Loucy (cell line): ENCODE results near the gene N4BP2L2.

Experiments used
- H2AFZ ChIP-seq: fragments of 200-600 bp; sonication (generic); 2 replicates; pipeline ENCODE4 v1.6.0; 2016; ENCODE audit warnings: antibody characterized with exemption, mild to moderate bottlenecking, low read length, moderate library complexity
- H3F3A ChIP-seq: fragments of 200-600 bp; 2 replicates; pipeline ENCODE4 v1.6.0; 2016; ENCODE audit warnings: antibody characterized with exemption, low read depth, mild to moderate bottlenecking
- H3K27me3 ChIP-seq: fragments of 200-600 bp; sonication (generic); 2 replicates; pipeline ENCODE4 v1.6.1; 2014; ENCODE audit warnings: low read length, mild to moderate bottlenecking; ENCODE audit not compliant: insufficient read depth, poor library complexity, severe bottlenecking
- H3K36me3 ChIP-seq: fragments of 200-600 bp; sonication (generic); 2 replicates; pipeline ENCODE4 v1.6.1; 2016; ENCODE audit warnings: low read length; ENCODE audit not compliant: insufficient read depth
- H3K4me1 ChIP-seq: fragments of 200-600 bp; sonication (generic); 2 replicates; pipeline ENCODE4 v1.5.1; 2014; ENCODE audit warnings: low read length, mild to moderate bottlenecking; ENCODE audit not compliant: insufficient read depth, poor library complexity, severe bottlenecking
- H3K4me2 ChIP-seq: fragments of 200-600 bp; sonication (generic); 2 replicates; pipeline ENCODE4 v1.6.0; 2014; ENCODE audit warnings: antibody characterized with exemption, low read length, low read depth, mild to moderate bottlenecking; ENCODE audit not compliant: poor library complexity, severe bottlenecking
- H3K4me3 ChIP-seq: fragments of 200-600 bp; sonication (generic); 2 replicates; pipeline ENCODE4 v1.5.1; 2014; ENCODE audit warnings: low read length, mild to moderate bottlenecking, mixed read lengths; ENCODE audit not compliant: poor library complexity, severe bottlenecking
- H3K79me2 ChIP-seq: fragments of 200-600 bp; sonication (generic); 2 replicates; pipeline ENCODE4 v1.6.1; 2014; ENCODE audit warnings: low read length; ENCODE audit not compliant: insufficient read depth
- H3K9ac ChIP-seq: fragments of 200-600 bp; sonication (generic); 2 replicates; pipeline ENCODE4 v1.6.0; 2014; ENCODE audit warnings: mild to moderate bottlenecking, low read depth, low read length, moderate library complexity; ENCODE audit not compliant: poor library complexity, severe bottlenecking
- H3K9me2 ChIP-seq: fragments of 200-600 bp; sonication (generic); replicated peaks from 2 replicates; pipeline ENCODE4 v1.6.1; 2016; ENCODE audit warnings: low read depth, low read length, mixed read lengths
- H3K9me3 ChIP-seq: fragments of 200-600 bp; sonication (generic); 2 replicates; pipeline ENCODE4 v1.6.1; 2014; ENCODE audit warnings: mild to moderate bottlenecking, antibody characterized with exemption, low read length, low read depth; ENCODE audit not compliant: insufficient read depth
- H4K20me1 ChIP-seq: fragments of 200-600 bp; sonication (generic); 2 replicates; pipeline ENCODE4 v1.6.0; 2014; ENCODE audit warnings: antibody characterized with exemption, low read length, mild to moderate bottlenecking; ENCODE audit not compliant: insufficient read depth, poor library complexity, severe bottlenecking
- CTCF ChIP-seq: fragments of 200-600 bp; sonication (generic); conservative IDR thresholded peaks from 2 replicates; pipeline ENCODE4 v1.5.1; 2014; ENCODE audit warnings: mild to moderate bottlenecking, antibody characterized with exemption, low read length
- EZH2phosphoT487 ChIP-seq: fragments of 200-600 bp; IDR thresholded peaks from 2 replicates; pipeline ENCODE4 v1.6.1; 2018; ENCODE audit warnings: antibody characterized with exemption, mild to moderate bottlenecking, moderate library complexity, borderline replicate concordance

N4BP2L2 gene

GRCh38 chr13:32511482-32511881 is 27.1 kb downstream of the N4BP2L2 start:
- Histone ChIP-seq H4K20me1 (no peaks in the 10 kb centered on the region), H3K36me3 (peaks cover 12% of the 10 kb centered on the region; the same call in 1 of the 2 replicates), H3K4me2 (no peak overlapping the region), H3K4me3 (no peak overlapping the region), H3K9ac (no peak overlapping the region), H3K27me3 (no peaks in the 10 kb centered on the region), H3K79me2 (no peaks in the 10 kb centered on the region), H3K9me3 (no peaks in the 10 kb centered on the region), H3K9me2 (no peaks in the 10 kb centered on the region), H3K4me1 (no peaks in the 10 kb centered on the region), H2AFZ (no peak overlapping the region), H3F3A (no peaks in the 10 kb centered on the region)
- TF ChIP-seq EZH2phosphoT487 (no peak), CTCF (no peak)

GRCh38 chr13:32504876-32505275 is 33.7 kb downstream of the N4BP2L2 start:
- Histone ChIP-seq H3F3A (no peaks in the 10 kb centered on the region), H3K4me1 (no peaks in the 10 kb centered on the region), H3K79me2 (no peaks in the 10 kb centered on the region), H3K9me2 (no peaks in the 10 kb centered on the region), H3K27me3 (no peaks in the 10 kb centered on the region), H3K36me3 (no peaks in the 10 kb centered on the region), H3K9ac (no peak overlapping the region), H3K4me2 (no peak overlapping the region), H4K20me1 (no peaks in the 10 kb centered on the region), H3K4me3 (no peak overlapping the region), H3K9me3 (no peaks in the 10 kb centered on the region), H2AFZ (no peak overlapping the region)
- TF ChIP-seq EZH2phosphoT487 (no peak), CTCF (no peak)

- no peaks in the 10 kb centered on the region for H3K9me3 ChIP-seq
- no peaks in the 10 kb centered on the region for H3K36me3 ChIP-seq
- H2AFZ ChIP-seq, result no peak overlapping the region
- H3K27me3 ChIP-seq, result no peaks in the 10 kb centered on the region
- no peak overlapping the region for H3K9ac ChIP-seq
- no peak overlapping the region for H3K4me3 ChIP-seq
- no peaks in the 10 kb centered on the region for H3F3A ChIP-seq
- no peaks in the 10 kb centered on the region for H3K4me1 ChIP-seq
- H3K79me2 ChIP-seq, result no peaks in the 10 kb centered on the region
- no peak for TF ChIP-seq CTCF
- TF ChIP-seq EZH2phosphoT487, result no peak
- no peaks in the 10 kb centered on the region for H3K9me2 ChIP-seq
- no peak overlapping the region for H3K4me2 ChIP-seq
- H4K20me1 ChIP-seq, result no peaks in the 10 kb centered on the region
Observed at GRCh38 chr13:32504263-32504662, 34.3 kb downstream of the N4BP2L2 start.
